GM12878 (cell line): ENCODE results near the gene CDK4. TPM values are rescaled to one million over a fixed set of nuclear protein-coding genes. Genes with fewer than 3 reads are reported as not detected.

ENCODE experiments used
- BACH1 ChIP-seq: fragments of 450-650 bp; IDR thresholded peaks from 2 replicates; pipeline ENCODE4 v1.6.1; 2017; ENCODE audit warnings: mild to moderate bottlenecking, borderline replicate concordance
- BHLHE40 ChIP-seq, 2 experiments: fragments of 450-650 bp in 1 of 2; IDR thresholded peaks; 2 replicates each; pipeline ENCODE4 v1.6.1; 2011 to 2017; ENCODE audit warnings: low read depth in 2 of 2, borderline replicate concordance in 1 of 2, improper control_type of control experiment in 1 of 2, low read length in 1 of 2, mild to moderate bottlenecking in 1 of 2
- BMI1 ChIP-seq: fragments of 450-650 bp; IDR thresholded peaks from 2 replicates; pipeline ENCODE4 v1.6.1; 2016; ENCODE audit warnings: mild to moderate bottlenecking, moderate library complexity, borderline replicate concordance
- DPF2 ChIP-seq: fragments of 450-650 bp; IDR thresholded peaks from 2 replicates; pipeline ENCODE4 v1.6.1; 2017; ENCODE audit warnings: mild to moderate bottlenecking
- EED ChIP-seq: sonication (generic); IDR thresholded peaks from 2 replicates; pipeline ENCODE4 v1.6.1; 2016; ENCODE audit warnings: antibody characterized with exemption, low read depth
- EP300 ChIP-seq, 2 experiments: fragments of 150-350 bp in 1 of 2; IDR thresholded peaks; 2 replicates each; pipeline ENCODE4 v1.6.1; 2011 to 2012; ENCODE audit warnings: low read depth in 2 of 2, low read length in 2 of 2, borderline replicate concordance in 1 of 2, improper control_type of control experiment in 1 of 2, inconsistent platforms in 1 of 2; ENCODE audit not compliant: control insufficient read depth in 1 of 2
- FOS ChIP-seq: IDR thresholded peaks from 3 replicates; pipeline ENCODE4 v1.6.1; 2011; ENCODE audit warnings: borderline replicate concordance; ENCODE audit not compliant: insufficient read length; ENCODE audit errors: extremely low read depth
- FOXK2 ChIP-seq: fragments of 450-650 bp; IDR thresholded peaks from 2 replicates; pipeline ENCODE4 v1.6.1; 2017; ENCODE audit warnings: mild to moderate bottlenecking, moderate library complexity
- HDAC6 ChIP-seq: fragments of 200-600 bp; sonication (generic); IDR thresholded peaks from one replicate; pipeline ENCODE4 v1.8.0; 2017; ENCODE audit warnings: antibody characterized with exemption; ENCODE audit not compliant: unreplicated experiment
- MEF2B ChIP-seq: fragments of 450-650 bp; IDR thresholded peaks from 2 replicates; pipeline ENCODE4 v1.6.1; 2018; ENCODE audit warnings: mild to moderate bottlenecking, moderate library complexity; ENCODE audit not compliant: partially characterized antibody, poor library complexity, severe bottlenecking
- NBN ChIP-seq: fragments of 450-650 bp; IDR thresholded peaks from 2 replicates; pipeline ENCODE4 v1.6.1; 2016
- NRF1 ChIP-seq: conservative IDR thresholded peaks from 2 replicates; pipeline ENCODE4 v1.6.1; 2011; ENCODE audit warnings: mild to moderate bottlenecking, low read depth, low read length, improper control_type of control experiment
- PAX8 ChIP-seq: fragments of 450-650 bp; IDR thresholded peaks from 2 replicates; pipeline ENCODE4 v1.6.1; 2017; ENCODE audit warnings: mild to moderate bottlenecking, moderate library complexity
- RAD21 ChIP-seq: IDR thresholded peaks from 2 replicates; pipeline ENCODE4 v1.6.1; 2011; ENCODE audit warnings: mild to moderate bottlenecking, low read depth, low read length, moderate library complexity; ENCODE audit not compliant: insufficient read depth
- RELA ChIP-seq: fragments of 450-650 bp; IDR thresholded peaks from 2 replicates; pipeline ENCODE4 v1.8.0; 2014; ENCODE audit warnings: borderline replicate concordance; ENCODE audit not compliant: partially characterized antibody
- SIX5 ChIP-seq: IDR thresholded peaks from 2 replicates; pipeline ENCODE4 v1.6.1; 2011; ENCODE audit warnings: mild to moderate bottlenecking, low read depth, low read length, moderate library complexity; ENCODE audit not compliant: severe bottlenecking
- TCF12 ChIP-seq: IDR thresholded peaks from 2 replicates; pipeline ENCODE4 v1.6.1; 2011; ENCODE audit warnings: low read depth, mild to moderate bottlenecking, low read length
- ZNF24 ChIP-seq: fragments of 450-650 bp; IDR thresholded peaks from 2 replicates; pipeline ENCODE4 v1.6.1; 2017; ENCODE audit warnings: antibody characterized with exemption, mild to moderate bottlenecking
- polyA plus RNA-seq, 11 experiments: library from polyadenylated mRNA; depleted of rRNA in 4 of 11; unstranded in 6 of 11; stranded (reverse) in 5 of 11; fragments of >200 nt; fragmentation: Nextera tagmentation in 4 of 11; fragmentation: Illumina TruSeq in 1 of 11; extraction: Ambion mirVana in 4 of 11; extraction: Trizol in 1 of 11; gene quantifications; 1 replicate in 1 of 11; 2 replicates in 10 of 11; pipeline versions ENCODE4 v1.2.1 to v1.2.3, GENCODE V29; 2011 to 2016; ENCODE audit warnings: inconsistent platforms in 2 of 11, missing spikeins in 2 of 11, low read depth in 1 of 11
- total RNA-seq, 4 experiments: library from RNA; depleted of rRNA in 3 of 4; stranded (reverse); fragments of >200 nt in 3 of 4; fragmentation: Illumina TruSeq in 1 of 4; extraction: Trizol in 1 of 4; gene quantifications; 2 replicates each; pipeline versions ENCODE4 v1.2.1 to v1.2.3, GENCODE V29; 2013 to 2021
- TF ChIP-seq, protein P1 (sequence below): IDR thresholded peaks from 2 replicates; pipeline ENCODE4 v1.6.1; 2011; ENCODE audit warnings: borderline replicate concordance, low read depth, mild to moderate bottlenecking, moderate library complexity, mixed read lengths, low read length; ENCODE audit not compliant: insufficient read depth; ENCODE audit errors: extremely low read length
- TF ChIP-seq, protein P2 (sequence below): fragments of 450-650 bp; IDR thresholded peaks from 2 replicates; pipeline ENCODE4 v1.6.1; 2017; ENCODE audit warnings: mild to moderate bottlenecking, moderate library complexity
- TF ChIP-seq, protein P3 (sequence below): fragments of 450-650 bp; IDR thresholded peaks from 2 replicates; pipeline ENCODE4 v1.6.1; 2017; ENCODE audit warnings: low read depth, mild to moderate bottlenecking, moderate library complexity
- TF ChIP-seq, protein P4 (sequence below): IDR thresholded peaks from 2 replicates; pipeline ENCODE4 v1.6.1; 2012; ENCODE audit warnings: low read depth, low read length, improper control_type of control experiment

The CDK4 gene
- total and polyA plus RNA-seq, 10 of the 15 experiments (the other 5 are each of a cell fraction or from before 2014, with no cell fraction given): 26.1 to 385 (median 221) TPM

DNA sequence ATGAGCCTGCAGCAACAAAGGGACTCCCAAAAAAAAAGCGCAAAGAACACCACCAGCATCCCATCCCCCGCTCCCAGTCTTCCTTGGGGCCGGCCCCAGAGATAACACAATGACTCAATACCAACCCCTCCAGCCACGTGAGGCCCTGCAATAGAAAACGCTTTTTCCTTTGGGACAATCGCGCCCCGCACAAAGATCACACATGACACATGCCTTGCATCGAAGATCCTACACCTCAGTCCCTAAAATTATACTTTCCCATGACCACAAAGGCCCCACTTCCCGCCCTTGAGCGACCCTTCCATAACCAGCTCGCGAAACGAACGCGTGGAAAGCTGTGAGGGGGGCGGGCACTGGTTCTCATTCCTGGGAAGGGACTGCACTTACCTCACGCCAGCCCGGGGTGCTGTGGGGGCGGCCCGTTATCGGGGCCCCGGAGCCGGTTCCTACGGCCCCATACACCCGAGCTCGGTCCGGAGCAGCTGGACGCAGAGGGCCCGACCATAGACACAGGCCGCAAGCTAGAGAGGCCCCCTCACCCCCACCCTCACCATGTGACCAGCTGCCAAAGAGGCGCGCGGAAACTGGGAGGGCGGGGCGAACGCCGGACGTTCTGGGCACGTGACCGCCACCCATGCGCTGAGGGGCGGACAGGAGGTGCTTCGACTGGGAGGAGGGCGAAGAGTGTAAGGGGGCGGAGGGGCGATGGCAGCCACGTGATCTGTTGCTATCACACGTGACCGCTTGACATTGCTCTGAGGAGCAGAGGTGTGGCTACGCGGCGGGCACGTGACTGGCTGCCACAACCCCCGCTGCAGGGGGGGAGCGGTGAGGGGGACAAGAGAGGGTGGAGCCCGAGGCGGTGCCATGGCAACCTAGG, at the start of gene CDK4 (continued):
- peak; percentile 99 for TF ChIP-seq RELA
- TF ChIP-seq EED: no peak
- TF ChIP-seq, protein P1, sequence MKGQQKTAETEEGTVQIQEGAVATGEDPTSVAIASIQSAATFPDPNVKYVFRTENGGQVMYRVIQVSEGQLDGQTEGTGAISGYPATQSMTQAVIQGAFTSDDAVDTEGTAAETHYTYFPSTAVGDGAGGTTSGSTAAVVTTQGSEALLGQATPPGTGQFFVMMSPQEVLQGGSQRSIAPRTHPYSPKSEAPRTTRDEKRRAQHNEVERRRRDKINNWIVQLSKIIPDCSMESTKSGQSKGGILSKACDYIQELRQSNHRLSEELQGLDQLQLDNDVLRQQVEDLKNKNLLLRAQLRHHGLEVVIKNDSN: peak; percentile 99
- peak; percentile 99 for TF ChIP-seq MEF2B
- TF ChIP-seq, protein P2, sequence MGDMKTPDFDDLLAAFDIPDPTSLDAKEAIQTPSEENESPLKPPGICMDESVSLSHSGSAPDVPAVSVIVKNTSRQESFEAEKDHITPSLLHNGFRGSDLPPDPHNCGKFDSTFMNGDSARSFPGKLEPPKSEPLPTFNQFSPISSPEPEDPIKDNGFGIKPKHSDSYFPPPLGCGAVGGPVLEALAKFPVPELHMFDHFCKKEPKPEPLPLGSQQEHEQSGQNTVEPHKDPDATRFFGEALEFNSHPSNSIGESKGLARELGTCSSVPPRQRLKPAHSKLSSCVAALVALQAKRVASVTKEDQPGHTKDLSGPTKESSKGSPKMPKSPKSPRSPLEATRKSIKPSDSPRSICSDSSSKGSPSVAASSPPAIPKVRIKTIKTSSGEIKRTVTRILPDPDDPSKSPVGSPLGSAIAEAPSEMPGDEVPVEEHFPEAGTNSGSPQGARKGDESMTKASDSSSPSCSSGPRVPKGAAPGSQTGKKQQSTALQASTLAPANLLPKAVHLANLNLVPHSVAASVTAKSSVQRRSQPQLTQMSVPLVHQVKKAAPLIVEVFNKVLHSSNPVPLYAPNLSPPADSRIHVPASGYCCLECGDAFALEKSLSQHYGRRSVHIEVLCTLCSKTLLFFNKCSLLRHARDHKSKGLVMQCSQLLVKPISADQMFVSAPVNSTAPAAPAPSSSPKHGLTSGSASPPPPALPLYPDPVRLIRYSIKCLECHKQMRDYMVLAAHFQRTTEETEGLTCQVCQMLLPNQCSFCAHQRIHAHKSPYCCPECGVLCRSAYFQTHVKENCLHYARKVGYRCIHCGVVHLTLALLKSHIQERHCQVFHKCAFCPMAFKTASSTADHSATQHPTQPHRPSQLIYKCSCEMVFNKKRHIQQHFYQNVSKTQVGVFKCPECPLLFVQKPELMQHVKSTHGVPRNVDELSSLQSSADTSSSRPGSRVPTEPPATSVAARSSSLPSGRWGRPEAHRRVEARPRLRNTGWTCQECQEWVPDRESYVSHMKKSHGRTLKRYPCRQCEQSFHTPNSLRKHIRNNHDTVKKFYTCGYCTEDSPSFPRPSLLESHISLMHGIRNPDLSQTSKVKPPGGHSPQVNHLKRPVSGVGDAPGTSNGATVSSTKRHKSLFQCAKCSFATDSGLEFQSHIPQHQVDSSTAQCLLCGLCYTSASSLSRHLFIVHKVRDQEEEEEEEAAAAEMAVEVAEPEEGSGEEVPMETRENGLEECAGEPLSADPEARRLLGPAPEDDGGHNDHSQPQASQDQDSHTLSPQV: no peak
- no peak for TF ChIP-seq PAX8
- TF ChIP-seq HDAC6: no peak
- TF ChIP-seq SIX5: no peak
- TF ChIP-seq BMI1: peak; percentile 97
- TF ChIP-seq RAD21: no peak
- peak; percentile 72; the same call in 1 of the 2 replicates for TF ChIP-seq FOXK2
- 0 out of 2 replicates have a peak, but pooled peaks have one; percentile 50 for TF ChIP-seq DPF2
- peak; percentile 14; the same call in 1 of the 2 replicates for TF ChIP-seq TCF12
- TF ChIP-seq, protein P3, sequence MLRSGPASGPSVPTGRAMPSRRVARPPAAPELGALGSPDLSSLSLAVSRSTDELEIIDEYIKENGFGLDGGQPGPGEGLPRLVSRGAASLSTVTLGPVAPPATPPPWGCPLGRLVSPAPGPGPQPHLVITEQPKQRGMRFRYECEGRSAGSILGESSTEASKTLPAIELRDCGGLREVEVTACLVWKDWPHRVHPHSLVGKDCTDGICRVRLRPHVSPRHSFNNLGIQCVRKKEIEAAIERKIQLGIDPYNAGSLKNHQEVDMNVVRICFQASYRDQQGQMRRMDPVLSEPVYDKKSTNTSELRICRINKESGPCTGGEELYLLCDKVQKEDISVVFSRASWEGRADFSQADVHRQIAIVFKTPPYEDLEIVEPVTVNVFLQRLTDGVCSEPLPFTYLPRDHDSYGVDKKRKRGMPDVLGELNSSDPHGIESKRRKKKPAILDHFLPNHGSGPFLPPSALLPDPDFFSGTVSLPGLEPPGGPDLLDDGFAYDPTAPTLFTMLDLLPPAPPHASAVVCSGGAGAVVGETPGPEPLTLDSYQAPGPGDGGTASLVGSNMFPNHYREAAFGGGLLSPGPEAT: peak; percentile 68
- TF ChIP-seq BACH1: peak; percentile 57; the same call in 1 of the 2 replicates
- no peak for TF ChIP-seq ZNF24
- TF ChIP-seq BHLHE40 (IDR thresholded peaks at IDR 0.05; ENCODE audit: borderline replicate concordance in 1 of 2, low read depth in 2 of 2, low read length in 1 of 2): peak; percentile 98 to 100
- TF ChIP-seq, protein P4, sequence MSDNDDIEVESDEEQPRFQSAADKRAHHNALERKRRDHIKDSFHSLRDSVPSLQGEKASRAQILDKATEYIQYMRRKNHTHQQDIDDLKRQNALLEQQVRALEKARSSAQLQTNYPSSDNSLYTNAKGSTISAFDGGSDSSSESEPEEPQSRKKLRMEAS: peak; percentile 99
- peak in 1 of 2 experiments; percentile 77; a peak in 2 of 4 replicates for TF ChIP-seq EP300 (IDR thresholded peaks at IDR 0.05; ENCODE audit: borderline replicate concordance in 1 of 2, control insufficient read depth in 1 of 2, low read depth in 2 of 2, low read length in 2 of 2)
- peak; percentile 92 for TF ChIP-seq FOS
- TF ChIP-seq NRF1: peak; percentile 31; the same call in 1 of the 2 replicates
- peak; percentile 79; the same call in 1 of the 2 replicates for TF ChIP-seq NBN
